ENCODE results near the gene SHC3. TPM values are rescaled to one million over a fixed set of nuclear protein-coding genes. Genes with fewer than 3 reads are reported as not detected.

The SHC3 gene
- total and polyA plus RNA-seq, 8 donors = 0.15 to 1.7 (median 1.0) TPM

- intact Hi-C loops (cut with DNase I; ENCODE audit: low total_unique reads) = no loop called here
- H3K36me3 ChIP-seq = no peaks in the 10 kb centered on the region
- H3K4me3 ChIP-seq = no peak overlapping the region
- no peaks in the 10 kb centered on the region for H3K4me1 ChIP-seq
- DNase-seq = no peak
- TF ChIP-seq POLR2AphosphoS5 (IDR thresholded peaks at IDR 0.05) = no peak
- TF ChIP-seq EP300 (IDR thresholded peaks at IDR 0.05) = no peak
- no peak for TF ChIP-seq POLR2A (IDR thresholded peaks at IDR 0.05)
- TF ChIP-seq CTCF (IDR thresholded peaks at IDR 0.05) = no peak
- no peaks in the 10 kb centered on the region for H3K27me3 ChIP-seq
- no peak overlapping the region for H3K27ac ChIP-seq
- peaks cover 0 to 10% (median 0%) of the 10 kb centered on the region in 4 donors for H3K9me3 ChIP-seq
These were observed 12.4 kb upstream of the SHC3 start for GRCh38 chr9:89191004-89191403.

GRCh38 chr9:89189215-89189614 lies 10.6 kb upstream of the SHC3 start:
- Histone ChIP-seq H3K36me3 (no peaks in the 10 kb centered on the region), H3K4me3 (no peak overlapping the region), H3K27ac (no peak overlapping the region), H3K27me3 (no peaks in the 10 kb centered on the region), H3K9me3 (peaks cover 0 to 10% (median 0%) of the 10 kb centered on the region in 4 donors), H3K4me1 (no peaks in the 10 kb centered on the region)
- intact Hi-C loops (cut with DNase I; ENCODE audit: low total_unique reads) = loop anchor here (10.0 kb wide), 1 partner anchor 96 kb away; no protein-coding TSS in a partner anchor
- no peak for TF ChIP-seq EP300 (IDR thresholded peaks at IDR 0.05)
- TF ChIP-seq POLR2A (IDR thresholded peaks at IDR 0.05) = no peak
- TF ChIP-seq POLR2AphosphoS5 (IDR thresholded peaks at IDR 0.05) = no peak
- no peak for TF ChIP-seq CTCF (IDR thresholded peaks at IDR 0.05)
- WGBS, 5 donors = 60 to 62% (median 61%) methylated on average over 2 of the region's 2 CpGs
- DNase-seq = no peak

GRCh38 chr9:89187950-89188349 lies 9.3 kb upstream of the SHC3 start:
- DNase-seq = no peak

GRCh38 chr9:89187541-89187940 lies 8.9 kb upstream of the SHC3 start:
- intact Hi-C loops (cut with DNase I; ENCODE audit: low total_unique reads) = loop anchor here (10.0 kb wide), 1 partner anchor 97 kb away; no protein-coding TSS in a partner anchor
- H3K4me1 ChIP-seq = no peaks in the 10 kb centered on the region
- H3K9me3 ChIP-seq = peaks cover 0 to 5% (median 0%) of the 10 kb centered on the region in 4 donors
- DNase-seq = no peak
- H3K36me3 ChIP-seq = no peaks in the 10 kb centered on the region
- TF ChIP-seq POLR2A (IDR thresholded peaks at IDR 0.05) (no peak), POLR2AphosphoS5 (IDR thresholded peaks at IDR 0.05) (no peak), CTCF (IDR thresholded peaks at IDR 0.05) (no peak), EP300 (IDR thresholded peaks at IDR 0.05) (no peak)
- H3K4me3 ChIP-seq = no peak overlapping the region
- WGBS, 5 donors = 22 to 73% (median 49%) methylated on average over 2 of the region's 2 CpGs
- H3K27me3 ChIP-seq = no peaks in the 10 kb centered on the region
- no peak overlapping the region for H3K27ac ChIP-seq

More at GRCh38 chr9:89187950-89188349, 9.3 kb upstream of the SHC3 start:
- Histone ChIP-seq H3K27ac (no peak overlapping the region), H3K4me1 (no peaks in the 10 kb centered on the region), H3K27me3 (no peaks in the 10 kb centered on the region), H3K9me3 (peaks cover 0 to 5% (median 0%) of the 10 kb centered on the region in 4 donors), H3K36me3 (no peaks in the 10 kb centered on the region), H3K4me3 (no peak overlapping the region)
- intact Hi-C loops (cut with DNase I; ENCODE audit: low total_unique reads) = loop anchor here (10.0 kb wide), 1 partner anchor 97 kb away; no protein-coding TSS in a partner anchor
- 76 to 96% (median 87%) methylated on average over 1 of the region's 1 CpG for WGBS, 5 donors
- TF ChIP-seq CTCF (IDR thresholded peaks at IDR 0.05) (no peak), POLR2AphosphoS5 (IDR thresholded peaks at IDR 0.05) (no peak), EP300 (IDR thresholded peaks at IDR 0.05) (no peak), POLR2A (IDR thresholded peaks at IDR 0.05) (no peak)

Data from stomach (tissue), 9 donors.